Measurements from ENCODE around the gene CD151. TPM values are rescaled to one million over a fixed set of nuclear protein-coding genes. Genes with fewer than 3 reads are reported as not detected.
A peak's percentile ranks its signal among the peaks of the same experiment; 100 is the strongest.

CD151 gene
- total RNA-seq, 2 experiments from 2014 or later, result 0.28 to 0.84 TPM

- peaks cover 10% of the 10 kb centered on the region; the same call in 1 of the 2 replicates for H4K20me1 ChIP-seq (ENCODE audit: insufficient read depth, low read length)
- no peak for TF ChIP-seq EZH2phosphoT487 (IDR thresholded peaks at IDR 0.05; ENCODE audit: borderline replicate concordance, low read depth, low read length)
- TF ChIP-seq CTCF (conservative IDR thresholded peaks at IDR 0.05; ENCODE audit: low read length), result no peak
- DNase-seq (ENCODE audit: low spot score), result peak; percentile 95
- ChIA-PET CTCF (ENCODE audit: unreplicated experiment) (interaction anchor here (0.5 to 0.6 kb wide), 2 partner anchors 436 to 603 kb away, joined by 3 read pairs; no protein-coding TSS in a partner anchor), POLR2A (interaction anchor here (0.6 to 1.3 kb wide), 3 partner anchors 12 to 24 kb away, joined by 3 to 4 read pairs (median 4); partner anchors contain the start of gene PNPLA2)
- H3K9me2 ChIP-seq (ENCODE audit: insufficient read depth, low read length), result no peaks in the 10 kb centered on the region
- no TSS peak for BruUV-seq (replicated peaks)
- peaks cover 18% of the 10 kb centered on the region for H3K79me2 ChIP-seq (ENCODE audit: insufficient read depth, low read depth, low read length)
- peak within 1 kb of the TSS; percentile 89 for H3K4me3 ChIP-seq (ENCODE audit: low read depth, low read length, poor library complexity, severe bottlenecking)
- peaks cover 31% of the 10 kb centered on the region for H3K36me3 ChIP-seq (ENCODE audit: insufficient read depth, low read length)
- H3K27ac ChIP-seq (ENCODE audit: low read depth, low read length, poor library complexity, severe bottlenecking), result peak within 1 kb of the TSS; percentile 54
- H2AFZ ChIP-seq (ENCODE audit: low read length), result peak within 1 kb of the TSS; percentile 57
- H3K9me3 ChIP-seq (ENCODE audit: low read length), result no peaks in the 10 kb centered on the region
- intact Hi-C loops (cut with micrococcal nuclease; ENCODE audit: unreplicated experiment), result loop anchor here (2.0 kb wide), 1 partner anchor 34 kb away; the partner anchor contains the start of gene RPLP2
- H3K4me2 ChIP-seq (ENCODE audit: low read length), result peak within 1 kb of the TSS; percentile 83
- H3K4me1 ChIP-seq (ENCODE audit: insufficient read depth, low read length, poor library complexity, severe bottlenecking), result peaks cover 26% of the 10 kb centered on the region
Measured at GRCh38 chr11:842370-843002, 9.7 kb downstream of the CD151 start, which contains the start of the genes POLR2L and TSPAN4. Gene POLR2L, minus strand, starts transcription at chr11:842529. Its CDS starts 21 bp downstream, at chr11:842508. Gene TSPAN4, plus strand, starts transcription at chr11:842852. Its CDS starts 7,453 bp downstream, at chr11:850305.

GRCh38 chr11:843086-843734 is 10.5 kb downstream of the CD151 start:
- Histone ChIP-seq H3K4me3 (ENCODE audit: low read depth, low read length, poor library complexity, severe bottlenecking) (peak overlapping the region; percentile 89), H3K36me3 (ENCODE audit: insufficient read depth, low read length) (peaks cover 24% of the 10 kb centered on the region), H3K27ac (ENCODE audit: low read depth, low read length, poor library complexity, severe bottlenecking) (no peak overlapping the region), H3K4me2 (ENCODE audit: low read length) (peak overlapping the region; percentile 83), H2AFZ (ENCODE audit: low read length) (peak overlapping the region; percentile 57), H4K20me1 (ENCODE audit: insufficient read depth, low read length) (peaks cover 10% of the 10 kb centered on the region; the same call in 1 of the 2 replicates), H3K9me3 (ENCODE audit: low read length) (no peaks in the 10 kb centered on the region), H3K4me1 (ENCODE audit: insufficient read depth, low read length, poor library complexity, severe bottlenecking) (peaks cover 27% of the 10 kb centered on the region), H3K79me2 (ENCODE audit: insufficient read depth, low read depth, low read length) (peaks cover 18% of the 10 kb centered on the region), H3K9me2 (ENCODE audit: insufficient read depth, low read length) (no peaks in the 10 kb centered on the region)
- no peak for DNase-seq (ENCODE audit: low spot score)
- ChIA-PET POLR2A (interaction anchor here (0.6 to 1.3 kb wide), 6 partner anchors 13 to 641 kb away, joined by 3 to 5 read pairs (median 4); partner anchors contain the start of gene PNPLA2), CTCF (ENCODE audit: unreplicated experiment) (interaction anchor here (0.5 to 0.6 kb wide), 2 partner anchors 33 to 436 kb away, joined by 3 to 4 read pairs; no protein-coding TSS in a partner anchor)
- intact Hi-C loops (cut with micrococcal nuclease; ENCODE audit: unreplicated experiment), result loop anchor here (2.0 kb wide), 1 partner anchor 34 kb away; the partner anchor contains the start of gene RPLP2
- peak; percentile 39; the same call in 1 of the 2 replicates for TF ChIP-seq CTCF (conservative IDR thresholded peaks at IDR 0.05; ENCODE audit: low read length)
- no peak for TF ChIP-seq EZH2phosphoT487 (IDR thresholded peaks at IDR 0.05; ENCODE audit: borderline replicate concordance, low read depth, low read length)
- no TSS peak for BruUV-seq (replicated peaks)
